ELF-1 (cell line): ENCODE measurements around the gene RPRD1B.
"Not testable (repeated sequence)": the region's sequence is repeated elsewhere in the genome, so short reads cannot be mapped to it uniquely, and the experiment has no call there.

ENCODE experiments used
- DNase-seq: peaks from one replicate; pipeline ENCODE4 v3.0.0-alpha.2; 2016; ENCODE audit warnings: low read depth, low spot score

RPRD1B gene

GRCh38 chr20:38104285-38104684 lies 70.7 kb downstream of the RPRD1B start:
- no peak for DNase-seq

GRCh38 chr20:38106461-38106860 lies 72.9 kb downstream of the RPRD1B start:
- DNase-seq, result no peak

- not testable (repeated sequence) for DNase-seq
These were observed 73.8 kb downstream of the RPRD1B start for GRCh38 chr20:38107386-38107785.

GRCh38 chr20:38107916-38108315 lies 74.4 kb downstream of the RPRD1B start:
- not testable (repeated sequence) for DNase-seq

GRCh38 chr20:38108438-38108985 lies 75.0 kb downstream of the RPRD1B start:
- no peak for DNase-seq

- DNase-seq, result no peak
These were observed 75.5 kb downstream of the RPRD1B start for GRCh38 chr20:38108986-38109541.

- DNase-seq, result peak; percentile 76
These were observed 76.3 kb downstream of the RPRD1B start for GRCh38 chr20:38109591-38110524.

GRCh38 chr20:38110525-38111178 lies 77.1 kb downstream of the RPRD1B start:
- no peak for DNase-seq

GRCh38 chr20:38111366-38112232 lies 78.1 kb downstream of the RPRD1B start:
- no peak for DNase-seq

GRCh38 chr20:38112261-38112929 lies 78.8 kb downstream of the RPRD1B start:
- DNase-seq, result no peak

- DNase-seq, result no peak
These were observed 79.4 kb downstream of the RPRD1B start for GRCh38 chr20:38112930-38113294.

- DNase-seq, result peak; percentile 84
These were observed 80.1 kb downstream of the RPRD1B start for GRCh38 chr20:38113401-38114325.

GRCh38 chr20:38114353-38114791 lies 80.8 kb downstream of the RPRD1B start:
- no peak for DNase-seq

GRCh38 chr20:38115205-38115604 lies 81.7 kb downstream of the RPRD1B start:
- no peak for DNase-seq

- no peak for DNase-seq
These were observed 82.3 kb downstream of the RPRD1B start for GRCh38 chr20:38115896-38116295.

- DNase-seq, result no peak
These were observed 83.0 kb downstream of the RPRD1B start for GRCh38 chr20:38116409-38117165.

GRCh38 chr20:38117205-38117604 lies 83.7 kb downstream of the RPRD1B start:
- no peak for DNase-seq

GRCh38 chr20:38117635-38118034 lies 84.1 kb downstream of the RPRD1B start:
- DNase-seq, result no peak

- no peak for DNase-seq
These were observed 85.9 kb downstream of the RPRD1B start for GRCh38 chr20:38119446-38119845.
